DND-41 (cell line): ENCODE results near the gene TIGD2.
A peak's percentile ranks its signal among the peaks of the same experiment; 100 is the strongest.

ENCODE experiments used
- ATAC-seq: fragments of 200-7000 bp; cut with Tn5 transposase; 3 replicates; pipeline ENCODE4 v1.9.1; 2021; ENCODE audit warnings: low read depth; ENCODE audit not compliant: insufficient read depth
- DNase-seq: peaks from one replicate; pipeline ENCODE4 v3.0.0-alpha.2; 2020
- H2AFZ ChIP-seq: 2 replicates; pipeline ENCODE4 v1.6.0; 2012; ENCODE audit warnings: low read depth, low read length
- H3K27ac ChIP-seq: 2 replicates; pipeline ENCODE4 v1.5.1; 2012; ENCODE audit warnings: low read length, inconsistent platforms
- H3K27me3 ChIP-seq: fragments of 200-600 bp; sonication (generic); 2 replicates; pipeline ENCODE4 v1.6.0; 2012; ENCODE audit warnings: low read length, mild to moderate bottlenecking, inconsistent platforms; ENCODE audit not compliant: insufficient read depth, poor library complexity
- H3K36me3 ChIP-seq: 2 replicates; pipeline ENCODE4 v1.5.1; 2012; ENCODE audit warnings: low read length, inconsistent platforms; ENCODE audit not compliant: insufficient read depth
- H3K4me1 ChIP-seq: 2 replicates; pipeline ENCODE4 v1.5.1; 2012; ENCODE audit warnings: mild to moderate bottlenecking, low read length; ENCODE audit not compliant: insufficient read depth
- H3K4me2 ChIP-seq: 2 replicates; pipeline ENCODE4 v1.6.0; 2012; ENCODE audit warnings: mild to moderate bottlenecking, moderate library complexity, low read length, inconsistent platforms; ENCODE audit not compliant: insufficient read depth
- H3K4me3 ChIP-seq, 2 experiments: fragments of 200-600 bp in 1 of 2; shearing (Covaris generic) in 1 of 2; 2 replicates each; pipeline ENCODE4 v1.5.1; 2012 to 2016; ENCODE audit warnings: inconsistent platforms in 2 of 2, low read length in 2 of 2, mild to moderate bottlenecking in 2 of 2, low read depth in 1 of 2, moderate library complexity in 1 of 2
- H3K79me2 ChIP-seq: 2 replicates; pipeline ENCODE4 v1.6.0; 2012; ENCODE audit warnings: low read length, inconsistent platforms; ENCODE audit not compliant: insufficient read depth
- H3K9ac ChIP-seq: 2 replicates; pipeline ENCODE4 v1.6.0; 2012; ENCODE audit warnings: low read depth, mild to moderate bottlenecking, inconsistent platforms, low read length, moderate library complexity
- H3K9me3 ChIP-seq: 2 replicates; pipeline ENCODE4 v1.5.1; 2012; ENCODE audit warnings: low read length, moderate library complexity, mild to moderate bottlenecking, inconsistent platforms; ENCODE audit not compliant: insufficient read depth, severe bottlenecking
- H4K20me1 ChIP-seq: 2 replicates; pipeline ENCODE4 v1.6.0; 2012; ENCODE audit warnings: low read length; ENCODE audit not compliant: insufficient read depth
- EZH2 ChIP-seq: IDR thresholded peaks from 3 replicates; pipeline ENCODE4 v1.6.1; 2012; ENCODE audit warnings: borderline replicate concordance, low read depth, mild to moderate bottlenecking, moderate library complexity, low read length, inconsistent platforms; ENCODE audit not compliant: severe bottlenecking
- TF ChIP-seq, protein P1 (sequence below): IDR thresholded peaks from 2 replicates; pipeline ENCODE4 v1.5.1; 2012; ENCODE audit warnings: borderline replicate concordance, low read length, moderate library complexity, mild to moderate bottlenecking; ENCODE audit not compliant: poor library complexity, severe bottlenecking; ENCODE audit errors: extremely low read depth

TIGD2 gene

DNA sequence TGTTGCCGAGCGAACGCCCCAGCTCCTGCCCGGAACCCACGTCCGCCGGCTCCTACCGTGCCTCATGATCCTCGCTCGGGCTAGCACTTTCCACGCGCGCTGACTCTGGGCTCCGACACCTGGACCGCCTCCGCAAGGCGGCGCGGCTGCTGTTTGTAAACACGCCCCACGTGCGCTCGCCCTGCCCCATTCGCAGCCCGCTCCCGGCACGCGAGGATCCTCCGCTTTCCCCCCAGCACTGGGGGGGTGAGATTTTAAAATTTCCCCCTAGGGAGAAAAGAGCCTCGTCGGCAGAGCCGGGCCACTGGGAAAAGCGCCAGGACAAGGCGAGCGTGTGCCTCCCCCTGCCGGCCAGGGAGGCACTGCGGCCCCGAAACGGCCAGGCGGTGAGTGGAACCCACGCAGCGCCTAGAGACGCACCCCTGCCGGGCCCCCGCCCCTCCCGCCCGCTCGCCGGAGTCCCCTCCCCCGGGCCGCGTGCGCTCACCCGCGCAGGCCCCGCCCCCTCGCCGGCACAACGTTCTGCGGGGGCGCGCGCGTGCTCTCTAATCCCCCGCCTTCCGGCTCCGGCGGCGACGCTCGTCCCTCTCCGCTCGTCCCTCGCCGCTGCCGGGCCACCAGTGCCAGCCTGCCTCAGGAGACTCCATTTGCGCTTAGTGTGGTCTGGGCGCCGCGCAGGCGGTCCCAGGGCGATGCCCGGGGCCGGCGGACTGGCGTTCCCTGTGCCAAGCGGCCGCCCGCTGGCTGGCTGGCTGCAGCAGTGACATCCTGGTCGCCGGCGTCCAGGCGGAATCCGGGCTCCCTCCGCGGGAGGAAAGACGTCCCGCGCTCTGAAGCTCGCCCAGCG, at the start of gene TIGD2:
Gene TIGD2, plus strand, starts transcription at position 548 of the 847 bp plus-strand sequence. CDS start 1,442 bp downstream, outside the sequence.
- peak; percentile 86 for DNase-seq
- no peaks in the 10 kb centered on the region for H3K36me3 ChIP-seq
- no peaks in the 10 kb centered on the region for H4K20me1 ChIP-seq
- peak within 1 kb of the TSS; percentile 75 for H3K9ac ChIP-seq
- H3K27me3 ChIP-seq, result no peaks in the 10 kb centered on the region
- peak within 1 kb of the TSS; percentile 88 for H2AFZ ChIP-seq
- H3K79me2 ChIP-seq, result 0 out of 2 replicates have a peak, but pooled peaks cover 4% of the 10 kb centered on the region
- no peak for TF ChIP-seq EZH2
- TF ChIP-seq, protein P1, sequence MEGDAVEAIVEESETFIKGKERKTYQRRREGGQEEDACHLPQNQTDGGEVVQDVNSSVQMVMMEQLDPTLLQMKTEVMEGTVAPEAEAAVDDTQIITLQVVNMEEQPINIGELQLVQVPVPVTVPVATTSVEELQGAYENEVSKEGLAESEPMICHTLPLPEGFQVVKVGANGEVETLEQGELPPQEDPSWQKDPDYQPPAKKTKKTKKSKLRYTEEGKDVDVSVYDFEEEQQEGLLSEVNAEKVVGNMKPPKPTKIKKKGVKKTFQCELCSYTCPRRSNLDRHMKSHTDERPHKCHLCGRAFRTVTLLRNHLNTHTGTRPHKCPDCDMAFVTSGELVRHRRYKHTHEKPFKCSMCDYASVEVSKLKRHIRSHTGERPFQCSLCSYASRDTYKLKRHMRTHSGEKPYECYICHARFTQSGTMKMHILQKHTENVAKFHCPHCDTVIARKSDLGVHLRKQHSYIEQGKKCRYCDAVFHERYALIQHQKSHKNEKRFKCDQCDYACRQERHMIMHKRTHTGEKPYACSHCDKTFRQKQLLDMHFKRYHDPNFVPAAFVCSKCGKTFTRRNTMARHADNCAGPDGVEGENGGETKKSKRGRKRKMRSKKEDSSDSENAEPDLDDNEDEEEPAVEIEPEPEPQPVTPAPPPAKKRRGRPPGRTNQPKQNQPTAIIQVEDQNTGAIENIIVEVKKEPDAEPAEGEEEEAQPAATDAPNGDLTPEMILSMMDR, result peak; percentile 65
- peak within 1 kb of the TSS; percentile 69 to 71 for H3K4me3 ChIP-seq
- H3K4me2 ChIP-seq, result peak within 1 kb of the TSS; percentile 94
- ATAC-seq, result peak; percentile 88
- peak within 1 kb of the TSS; percentile 83 for H3K27ac ChIP-seq
- H3K4me1 ChIP-seq, result peaks cover 21% of the 10 kb centered on the region
- H3K9me3 ChIP-seq, result peaks cover 10% of the 10 kb centered on the region

DNA sequence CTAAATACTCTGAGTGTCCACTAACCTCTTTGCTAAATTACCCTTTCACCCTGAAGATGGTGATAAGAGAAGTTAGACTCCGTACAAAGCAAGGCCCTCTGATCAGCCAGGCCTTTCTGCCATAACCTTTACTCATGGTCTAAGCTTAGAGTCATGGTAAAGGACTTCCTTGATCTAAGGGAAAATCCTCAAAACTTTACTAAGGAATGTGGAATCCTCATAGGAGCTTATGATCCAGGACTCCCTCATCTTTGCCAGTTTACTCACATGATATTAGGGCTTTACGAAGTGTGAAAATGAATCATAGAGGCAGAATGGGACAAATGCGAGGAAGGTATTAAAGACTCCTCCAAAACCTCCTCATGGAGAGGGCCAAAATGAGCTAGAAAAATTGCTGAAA, 46.5 kb upstream of the TIGD2 start:
- H3K4me1 ChIP-seq, result no peaks in the 10 kb centered on the region
- no peaks in the 10 kb centered on the region for H3K27me3 ChIP-seq
- no peak overlapping the region for H3K27ac ChIP-seq
- DNase-seq (no peak), ATAC-seq (no peak)
- no peaks in the 10 kb centered on the region for H3K36me3 ChIP-seq
- H3K4me2 ChIP-seq, result no peak overlapping the region
- no peaks in the 10 kb centered on the region for H4K20me1 ChIP-seq
- no peaks in the 10 kb centered on the region for H3K9me3 ChIP-seq
- no peak overlapping the region for H2AFZ ChIP-seq
- TF ChIP-seq EZH2, result no peak
- TF ChIP-seq, protein P1, result no peak
- no peak overlapping the region for H3K4me3 ChIP-seq
- no peaks in the 10 kb centered on the region for H3K79me2 ChIP-seq
- no peak overlapping the region for H3K9ac ChIP-seq

DNA sequence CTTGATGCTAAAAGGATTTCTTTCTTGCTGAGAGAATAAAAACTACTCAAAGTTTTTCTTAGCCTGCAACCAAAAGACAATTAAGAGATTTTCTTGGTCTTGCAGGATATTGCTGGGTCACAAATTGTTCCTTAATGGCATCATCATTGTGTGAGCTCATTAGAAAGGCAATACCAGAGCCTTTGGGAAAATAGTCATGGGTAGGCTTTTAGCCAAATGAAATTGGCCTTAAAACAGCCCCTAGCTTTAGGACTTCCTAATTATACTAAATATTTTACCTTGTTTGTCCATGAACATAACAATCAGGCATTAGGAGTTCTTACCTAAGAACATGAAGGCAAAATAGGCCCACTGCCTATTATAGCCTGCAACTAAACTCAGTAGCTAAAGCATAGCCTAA, 43.9 kb upstream of the TIGD2 start:
- no peaks in the 10 kb centered on the region for H3K4me1 ChIP-seq
- H3K4me2 ChIP-seq, result no peak overlapping the region
- no peak overlapping the region for H3K27ac ChIP-seq
- H3K9ac ChIP-seq, result no peak overlapping the region
- TF ChIP-seq, protein P1, result no peak
- TF ChIP-seq EZH2, result no peak
- H3K36me3 ChIP-seq, result no peaks in the 10 kb centered on the region
- H3K79me2 ChIP-seq, result no peaks in the 10 kb centered on the region
- ATAC-seq (no peak), DNase-seq (no peak)
- no peaks in the 10 kb centered on the region for H3K27me3 ChIP-seq
- no peaks in the 10 kb centered on the region for H4K20me1 ChIP-seq
- H3K9me3 ChIP-seq, result no peaks in the 10 kb centered on the region
- H3K4me3 ChIP-seq, result no peak overlapping the region
- no peak overlapping the region for H2AFZ ChIP-seq
